ENCODE measurements around the gene PER1.

Gene PER1

DNA sequence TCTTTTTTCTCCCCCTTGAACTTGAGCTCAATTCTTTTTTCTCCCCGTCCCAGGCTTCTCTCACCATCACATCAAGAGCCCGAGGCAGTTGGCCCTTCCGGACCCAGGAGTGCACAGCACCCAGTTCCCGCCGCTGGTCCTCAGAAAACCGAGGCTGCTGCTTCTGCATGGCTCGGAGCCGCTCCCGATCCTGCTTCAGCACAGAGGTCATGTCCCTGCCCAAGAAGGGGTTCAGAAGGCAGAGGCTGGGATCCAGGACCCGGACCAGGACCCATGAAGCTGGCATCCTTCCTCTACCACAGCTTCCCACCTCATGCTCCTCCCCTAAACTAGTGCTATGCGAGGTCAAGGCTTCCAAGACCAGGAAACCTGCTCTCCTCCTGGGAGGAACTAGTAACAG, 10.5 kb downstream of the PER1 start:
- no peak for DNase-seq (ENCODE audit: low read depth in 2 of 2)

DNA sequence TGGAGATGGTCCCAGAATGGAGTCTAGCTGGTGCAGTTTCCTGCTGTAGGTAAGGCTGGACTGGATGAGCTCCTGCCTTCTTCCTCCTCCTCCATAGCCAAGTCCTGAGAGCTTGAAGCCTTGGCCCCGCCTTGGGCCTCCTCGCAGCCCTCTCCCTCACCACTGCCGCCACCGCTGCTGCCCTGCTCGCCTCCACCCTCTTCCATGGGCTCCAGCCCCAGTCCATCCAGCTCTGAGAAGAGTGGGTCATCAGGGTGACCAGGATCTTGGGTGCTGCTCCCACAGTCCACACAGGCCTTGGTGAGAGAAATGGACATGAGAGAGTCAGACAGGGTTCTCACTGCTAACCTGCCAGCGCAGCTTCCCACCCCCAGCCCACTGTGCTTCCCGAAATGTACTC, 11.2 kb downstream of the PER1 start:
- DNase-seq (ENCODE audit: low read depth in 2 of 2), result no peak

GRCh38 chr17:8140065-8141029, 11.9 kb downstream of the PER1 start:
- no peak for DNase-seq (ENCODE audit: low read depth in 2 of 2)

DNA sequence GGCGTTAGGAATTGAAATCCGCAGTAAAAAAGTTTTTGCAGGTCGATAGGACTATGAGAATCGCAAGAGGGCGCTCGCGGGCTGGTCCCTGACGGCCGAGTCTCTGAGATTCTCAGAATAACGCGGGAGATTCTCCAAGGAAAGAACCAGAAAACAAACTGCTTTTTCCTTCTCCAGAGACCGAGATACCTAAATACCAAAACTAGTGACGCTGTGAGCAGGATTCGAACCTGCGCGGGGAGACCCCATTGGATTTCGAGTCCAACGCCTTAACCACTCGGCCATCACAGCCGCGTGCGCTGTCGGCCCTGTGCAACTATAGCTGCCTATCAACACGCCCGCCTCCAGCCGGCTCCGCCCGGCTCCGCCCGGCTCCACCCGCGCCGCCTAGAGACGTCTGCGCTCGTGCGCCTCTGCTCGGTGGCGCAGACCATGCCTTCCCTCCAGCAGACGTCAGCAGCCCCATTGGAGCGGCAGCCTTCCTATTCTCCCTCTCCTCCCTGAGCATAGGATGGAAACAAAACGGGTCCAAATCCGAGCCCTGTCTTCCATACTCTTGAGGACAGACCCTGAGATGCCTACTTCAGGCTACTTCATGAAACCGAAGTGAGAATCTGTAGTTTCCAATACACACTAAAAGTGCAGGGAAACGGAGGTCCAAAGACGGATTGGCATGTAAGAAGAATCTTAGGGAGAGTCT, 13.4 kb downstream of the PER1 start:
- DNase-seq (ENCODE audit: low read depth in 2 of 2), result peak; percentile 97 to 98

- no peak for DNase-seq (ENCODE audit: low read depth in 2 of 2)
Measured at GRCh38 chr17:8138374-8138671, 13.9 kb downstream of the PER1 start.

DNA sequence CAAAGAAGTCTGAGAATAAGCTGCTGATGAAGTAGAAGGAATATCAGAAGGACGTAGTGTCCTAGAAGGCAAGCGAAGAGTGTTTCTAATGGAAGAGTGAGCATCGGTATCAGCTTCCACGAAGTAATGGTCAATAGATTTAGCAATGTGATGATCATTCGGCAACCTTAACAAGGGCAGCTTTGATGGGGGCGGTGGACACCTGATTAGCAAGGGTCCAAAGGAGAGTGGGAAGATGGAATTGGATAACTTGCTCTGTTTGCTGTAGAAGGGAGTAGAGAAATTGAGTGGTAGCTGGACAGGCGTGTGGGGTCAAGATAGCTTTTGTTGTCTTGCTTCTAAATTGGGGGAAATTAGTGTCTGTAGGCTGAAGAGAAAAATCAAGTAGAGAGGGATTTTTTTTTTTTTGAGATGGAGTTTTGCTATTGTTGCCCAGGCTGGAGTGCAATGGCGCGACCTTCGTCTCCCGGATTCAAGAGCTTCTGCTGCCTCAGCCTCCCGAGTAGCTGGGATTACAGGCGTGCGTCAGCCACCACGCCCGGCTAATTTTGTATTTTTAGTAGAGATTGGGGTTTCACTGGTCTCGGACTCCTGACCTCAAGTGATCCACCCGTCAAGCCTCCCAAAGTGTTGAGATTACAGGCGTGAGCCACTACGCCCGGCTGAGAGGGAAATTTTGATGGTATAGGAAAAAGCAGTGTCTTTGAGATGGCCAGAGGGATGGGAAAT, 14.4 kb downstream of the PER1 start:
- DNase-seq (ENCODE audit: low read depth in 2 of 2), result no peak

DNA sequence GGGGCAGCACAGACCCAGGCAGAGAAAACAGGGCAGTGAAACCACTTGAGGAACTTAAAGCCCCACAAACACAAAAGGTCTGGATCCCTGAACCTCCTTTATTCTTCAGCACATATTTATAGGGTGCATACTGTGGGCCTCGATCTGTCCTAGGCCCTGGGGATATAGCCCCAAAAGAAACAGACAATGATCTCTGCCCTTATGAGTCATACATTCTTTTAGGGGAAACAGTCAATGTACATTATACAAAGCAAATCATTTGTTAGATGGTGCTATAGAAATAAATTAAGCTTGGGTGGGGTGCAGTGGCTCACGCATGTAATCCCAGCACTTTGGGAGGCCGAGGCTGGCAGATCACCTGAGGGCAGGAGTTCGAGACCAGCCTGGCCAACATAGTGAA, 18.3 kb downstream of the PER1 start:
- no peak for DNase-seq (ENCODE audit: low read depth in 2 of 2)

- no peak for DNase-seq (ENCODE audit: low read depth in 2 of 2)
Measured at GRCh38 chr17:8133399-8133798, 18.8 kb downstream of the PER1 start.

- no peak for DNase-seq (ENCODE audit: low read depth in 2 of 2)
Measured at GRCh38 chr17:8131844-8132441, 20.3 kb downstream of the PER1 start.

DNA sequence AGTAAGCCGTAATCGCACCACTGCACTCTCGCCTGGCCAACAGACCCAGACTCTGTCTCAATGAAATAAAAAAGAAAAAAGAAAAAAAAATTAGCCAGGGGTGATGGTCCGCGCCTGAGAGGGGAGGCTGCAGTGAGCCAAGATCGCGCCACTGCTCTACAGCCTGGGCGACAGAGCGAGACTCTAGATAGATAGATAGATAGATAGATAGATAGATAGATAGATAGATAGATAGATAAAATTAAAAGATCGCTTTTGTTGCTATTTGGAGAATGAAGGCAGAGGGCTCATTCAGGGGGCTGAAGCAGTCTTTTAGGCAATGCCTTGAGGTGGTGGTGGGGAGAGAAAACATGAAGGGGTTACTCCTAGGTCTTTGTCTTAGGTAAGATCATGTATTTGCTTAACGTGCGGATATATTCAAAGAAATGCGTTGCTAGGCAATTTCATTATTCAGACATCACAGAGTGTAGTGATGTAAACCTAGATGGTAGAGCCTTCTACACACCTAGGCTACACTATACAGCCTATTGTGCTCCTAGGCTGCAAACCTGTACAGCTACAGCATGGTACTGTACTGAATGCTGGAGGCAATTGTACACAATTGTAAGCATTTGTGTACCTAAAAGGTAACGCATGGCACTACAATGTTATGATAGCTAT, 23.9 kb downstream of the PER1 start:
- DNase-seq (ENCODE audit: low read depth in 2 of 2), result no peak

DNA sequence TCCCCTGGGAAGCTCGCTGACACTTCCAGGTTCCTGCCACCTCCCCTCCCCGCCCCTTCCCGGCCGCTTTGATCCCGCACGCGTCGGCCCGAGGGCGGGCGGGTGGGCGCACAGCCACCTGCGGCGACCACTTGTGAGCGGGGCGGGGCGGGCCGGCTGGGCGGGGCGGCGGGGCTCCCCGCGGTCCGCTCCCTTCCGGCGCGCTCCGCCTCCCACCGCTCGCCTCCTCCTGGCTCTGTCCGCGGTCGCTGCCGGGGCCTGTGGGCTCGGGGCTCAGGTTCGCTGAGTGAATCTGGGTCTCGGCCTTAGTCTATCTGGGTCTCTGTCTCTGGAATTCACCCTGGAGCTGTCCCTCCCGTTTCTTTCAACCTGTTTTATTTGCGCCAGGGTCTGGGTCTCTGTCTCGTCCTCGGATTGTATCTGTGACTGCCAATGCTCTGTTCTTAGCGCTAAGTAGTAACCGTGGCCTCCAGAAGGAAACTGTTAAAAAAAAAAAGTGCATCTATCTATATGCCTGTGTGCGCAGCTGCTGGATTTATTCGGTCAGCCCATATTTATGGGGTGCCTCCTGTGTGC, 25.6 kb downstream of the PER1 start:
- no peak for DNase-seq (ENCODE audit: low read depth in 2 of 2)

DNA sequence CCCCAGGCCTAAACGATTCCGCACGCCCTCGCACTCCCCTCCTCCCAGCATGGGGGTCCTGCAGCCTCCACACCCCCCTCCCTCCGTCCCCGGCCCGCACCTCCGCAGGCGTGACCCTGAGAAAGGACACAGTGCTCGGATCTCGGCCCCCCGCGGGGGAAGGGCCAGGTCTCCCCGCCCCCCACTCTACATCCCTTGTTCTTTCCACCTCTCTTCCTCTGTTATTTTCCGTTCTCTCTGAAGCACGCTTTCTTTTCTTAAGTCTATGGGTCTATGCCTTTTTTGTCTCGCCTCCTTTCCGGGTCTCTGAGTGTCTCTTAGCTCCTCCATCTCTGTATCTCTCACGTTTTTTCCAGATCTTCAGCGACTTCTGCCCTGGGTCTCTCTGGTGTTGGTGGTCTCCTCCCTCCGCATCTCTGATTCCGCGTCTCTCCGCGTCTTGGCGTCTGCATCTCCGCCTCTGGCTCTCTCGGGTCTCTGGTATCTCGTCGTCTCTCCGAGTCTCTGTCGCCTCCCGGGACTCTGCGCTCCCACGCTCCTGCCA, 26.2 kb downstream of the PER1 start:
- no peak for DNase-seq (ENCODE audit: low read depth in 2 of 2)

DNA sequence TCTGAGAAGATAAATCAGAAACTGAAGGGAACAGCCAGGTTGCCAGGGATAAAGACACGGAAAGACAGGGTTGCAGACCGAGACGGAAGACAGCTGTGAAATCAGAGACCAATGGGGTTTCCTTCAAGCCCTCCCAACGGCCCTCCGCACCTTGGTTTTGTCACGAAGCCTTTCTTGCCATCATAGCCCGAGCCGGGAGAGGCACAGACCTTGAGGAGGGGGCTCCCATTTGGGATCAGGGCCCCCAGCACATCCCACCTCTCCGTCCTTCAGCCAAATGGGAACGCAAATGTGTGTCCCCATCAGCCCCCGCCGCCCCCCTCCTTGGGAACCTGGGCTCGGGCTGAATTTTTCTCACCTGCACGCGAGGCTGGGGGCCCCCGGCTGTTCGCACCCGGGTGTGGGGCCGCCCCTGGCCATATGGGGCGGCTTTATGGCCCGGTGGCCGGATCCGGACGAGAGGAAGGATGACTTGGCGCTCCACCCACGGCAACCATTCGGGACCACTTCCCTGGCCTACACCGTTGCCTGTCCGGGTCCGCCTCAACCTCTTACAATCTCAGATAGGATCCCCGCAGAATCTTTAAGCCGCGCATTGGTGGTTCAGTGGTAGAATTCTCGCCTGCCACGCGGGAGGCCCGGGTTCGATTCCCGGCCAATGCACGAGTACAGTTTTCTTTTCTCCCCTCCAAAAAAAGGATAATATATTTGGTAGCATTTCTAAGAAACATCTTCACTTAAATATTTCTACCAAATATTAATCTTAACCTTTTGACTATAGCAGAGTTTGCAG, 26.9 kb downstream of the PER1 start:
- DNase-seq (ENCODE audit: low read depth in 2 of 2), result peak; percentile 46 to 51

GRCh38 chr17:8124350-8125153, 27.7 kb downstream of the PER1 start:
- DNase-seq (ENCODE audit: low read depth in 2 of 2), result no peak

DNA sequence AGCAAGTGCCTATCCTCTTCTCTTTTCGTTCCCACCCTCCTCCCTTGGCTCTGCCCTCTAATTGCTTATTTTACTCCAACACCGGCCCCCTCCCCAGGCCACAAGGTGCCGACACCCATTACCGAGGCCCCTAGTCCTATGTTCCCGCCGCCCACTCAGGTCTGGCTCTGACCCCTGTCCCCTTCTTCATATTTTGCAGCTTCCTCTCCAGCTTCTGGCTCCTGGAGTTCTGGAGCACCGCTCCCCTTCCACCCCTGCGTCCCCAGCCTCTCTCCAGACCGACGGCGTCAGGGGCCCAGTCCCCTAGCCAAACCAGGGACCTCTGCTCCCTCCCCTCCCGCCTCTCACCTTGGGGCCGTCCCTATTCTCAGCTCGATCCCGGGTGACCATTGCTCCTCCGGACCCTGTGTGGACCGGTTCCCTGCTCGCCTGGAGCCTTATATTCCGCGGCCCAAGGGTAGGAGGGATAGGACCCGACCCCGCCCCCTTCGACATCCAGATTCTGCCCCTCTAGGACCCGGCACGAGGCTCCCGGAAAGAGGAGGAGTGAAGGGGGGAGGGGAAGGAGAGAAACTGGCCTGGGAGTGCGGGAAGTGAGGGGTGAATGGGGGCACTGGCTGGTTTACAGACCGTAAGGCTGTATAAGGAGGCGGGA, 28.4 kb downstream of the PER1 start, which contains the start of gene HES7:
TSS of gene HES7 (minus strand) at position 412 of the 655 bp plus-strand sequence. CDS start at position 390, 22 bp downstream.
- no peak for DNase-seq (ENCODE audit: low read depth in 2 of 2)

DNA sequence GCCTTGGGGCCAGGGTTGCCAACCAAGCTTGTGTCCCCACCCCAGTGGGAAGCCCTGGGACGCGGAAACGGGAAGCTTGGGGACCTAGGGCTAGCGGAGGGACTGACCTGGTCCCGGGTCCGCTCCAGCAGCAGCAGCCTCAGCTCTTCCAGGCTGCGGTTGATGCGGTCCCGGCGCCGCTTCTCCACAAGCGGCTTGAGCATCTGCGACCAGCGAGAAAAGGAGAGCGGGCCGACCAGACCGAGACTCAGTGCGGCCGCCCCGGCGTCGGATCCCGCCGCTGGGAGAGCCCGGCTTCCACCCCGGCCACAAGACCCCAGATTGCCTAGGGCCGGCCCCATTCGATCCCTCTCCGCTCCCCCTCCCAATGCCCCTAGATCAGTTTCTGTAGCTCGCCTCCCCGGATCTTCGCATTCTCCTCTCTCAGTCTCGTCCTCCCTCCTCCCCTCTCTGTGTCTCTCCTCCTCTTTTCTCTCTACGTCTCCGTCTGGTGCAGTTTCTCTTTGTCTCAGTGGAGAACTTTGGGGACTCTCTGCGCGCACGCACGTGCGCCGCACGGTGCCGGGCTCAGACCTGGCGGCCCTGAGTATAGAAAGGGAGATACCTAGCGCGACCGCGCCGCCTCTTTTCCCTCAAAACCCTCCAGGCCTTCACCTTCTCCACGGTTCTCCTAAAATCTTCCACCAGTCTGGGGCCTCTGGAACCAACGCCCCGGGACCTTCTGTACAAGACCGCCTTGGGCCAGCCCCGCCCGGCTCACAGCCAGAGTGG, 29.1 kb downstream of the PER1 start:
- DNase-seq (ENCODE audit: low read depth in 2 of 2), result no peak

DNA sequence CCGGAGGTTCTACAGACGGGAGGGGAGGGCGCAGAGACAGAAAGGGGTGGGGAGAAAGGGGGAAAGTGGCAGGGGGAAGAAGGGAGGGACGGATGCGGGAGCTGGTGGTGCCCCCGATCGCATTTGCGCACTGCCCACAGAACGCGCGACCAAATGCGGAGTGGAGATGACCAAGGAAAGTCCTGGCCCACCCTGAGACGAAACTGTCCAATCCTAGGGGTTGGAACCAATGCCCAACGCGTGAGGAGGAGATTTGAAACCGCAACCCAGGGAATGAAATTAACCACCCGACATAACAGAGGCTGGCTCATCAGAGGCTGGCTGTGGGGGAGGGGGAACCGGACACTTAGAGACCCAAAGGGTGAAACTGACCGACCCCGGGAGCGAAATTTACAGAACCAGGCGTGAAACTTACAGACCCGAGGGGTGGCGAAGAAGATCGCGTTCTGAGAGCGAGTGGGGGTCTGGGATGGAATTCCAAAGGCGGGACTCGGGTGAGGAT, 29.7 kb downstream of the PER1 start:
- no peak for DNase-seq (ENCODE audit: low read depth in 2 of 2)
